Measurements from ENCODE around the gene ERBB4. TPM values are rescaled to one million over a fixed set of nuclear protein-coding genes. Genes with fewer than 3 reads are reported as not detected.
"Not testable (repeated sequence)": the region's sequence is repeated elsewhere in the genome, so short reads cannot be mapped to it uniquely, and the experiment has no call there.

The ERBB4 gene
- total RNA-seq, 1 experiment from 2014 or later, result 2.9 TPM

DNA sequence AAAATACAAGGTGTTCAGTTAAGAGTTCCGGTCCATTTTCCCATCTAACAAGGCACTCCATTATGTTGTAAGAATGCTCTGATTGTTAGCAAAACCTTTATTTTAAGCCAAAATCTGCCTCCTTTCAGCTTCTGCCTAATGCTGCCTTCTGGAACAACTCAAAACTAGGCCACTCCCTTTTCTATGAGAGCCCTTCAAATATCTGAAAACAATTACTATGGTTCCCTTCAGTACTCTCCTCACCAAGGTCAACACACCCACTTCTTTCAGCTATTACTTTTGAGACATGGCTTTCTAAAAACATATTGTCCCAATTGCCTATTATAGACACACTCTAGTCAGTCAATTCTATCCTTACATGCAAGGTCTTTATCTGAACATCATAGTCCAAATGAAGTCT lies 429.4 kb downstream of the ERBB4 start:
- intact Hi-C loops (cut with micrococcal nuclease; ENCODE audit: unreplicated experiment), result no loop called here
- Mint-ChIP-seq H3K27me3 (ENCODE audit: unreplicated experiment) (no peaks in the 10 kb centered on the region), H3K4me1 (ENCODE audit: low read depth, unreplicated experiment) (no peaks in the 10 kb centered on the region), H3K4me3 (ENCODE audit: low read depth, unreplicated experiment) (no peak overlapping the region), H3K9me3 (ENCODE audit: low read depth, unreplicated experiment) (peaks cover 6% of the 10 kb centered on the region), H3K36me3 (ENCODE audit: insufficient read depth, unreplicated experiment) (no peaks in the 10 kb centered on the region), H3K27ac (ENCODE audit: unreplicated experiment) (no peak overlapping the region)
- no peak for DNase-seq
- CTCF ChIA-PET, result no interaction called here
- TF ChIP-seq, protein P1, sequence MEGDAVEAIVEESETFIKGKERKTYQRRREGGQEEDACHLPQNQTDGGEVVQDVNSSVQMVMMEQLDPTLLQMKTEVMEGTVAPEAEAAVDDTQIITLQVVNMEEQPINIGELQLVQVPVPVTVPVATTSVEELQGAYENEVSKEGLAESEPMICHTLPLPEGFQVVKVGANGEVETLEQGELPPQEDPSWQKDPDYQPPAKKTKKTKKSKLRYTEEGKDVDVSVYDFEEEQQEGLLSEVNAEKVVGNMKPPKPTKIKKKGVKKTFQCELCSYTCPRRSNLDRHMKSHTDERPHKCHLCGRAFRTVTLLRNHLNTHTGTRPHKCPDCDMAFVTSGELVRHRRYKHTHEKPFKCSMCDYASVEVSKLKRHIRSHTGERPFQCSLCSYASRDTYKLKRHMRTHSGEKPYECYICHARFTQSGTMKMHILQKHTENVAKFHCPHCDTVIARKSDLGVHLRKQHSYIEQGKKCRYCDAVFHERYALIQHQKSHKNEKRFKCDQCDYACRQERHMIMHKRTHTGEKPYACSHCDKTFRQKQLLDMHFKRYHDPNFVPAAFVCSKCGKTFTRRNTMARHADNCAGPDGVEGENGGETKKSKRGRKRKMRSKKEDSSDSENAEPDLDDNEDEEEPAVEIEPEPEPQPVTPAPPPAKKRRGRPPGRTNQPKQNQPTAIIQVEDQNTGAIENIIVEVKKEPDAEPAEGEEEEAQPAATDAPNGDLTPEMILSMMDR (IDR thresholded peaks at IDR 0.05; ENCODE audit: unreplicated experiment), result no peak
- BruUV-seq (replicated peaks), result no TSS peak

DNA sequence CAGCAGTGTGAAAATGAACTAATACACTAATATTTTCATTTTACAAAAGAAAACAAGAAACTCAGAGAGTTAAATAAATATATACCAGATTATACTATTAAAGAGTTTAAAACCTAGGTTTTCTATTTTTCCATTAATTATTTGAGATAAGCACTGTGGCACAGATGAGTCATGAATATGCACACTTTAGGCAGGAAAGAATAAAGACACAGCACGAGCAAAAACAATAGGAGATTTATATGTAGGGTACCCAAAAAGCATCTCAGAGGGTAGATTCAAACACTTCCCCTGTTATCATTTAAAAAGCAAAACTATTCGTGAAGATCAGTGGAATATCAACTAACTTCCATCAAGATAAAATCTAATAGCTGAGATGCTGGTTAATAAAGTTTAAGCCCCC lies 430.6 kb downstream of the ERBB4 start:
- no peaks in the 10 kb centered on the region for H3K36me3 Mint-ChIP-seq (ENCODE audit: insufficient read depth, unreplicated experiment)
- no peaks in the 10 kb centered on the region for H3K4me1 Mint-ChIP-seq (ENCODE audit: low read depth, unreplicated experiment)
- intact Hi-C loops (cut with micrococcal nuclease; ENCODE audit: unreplicated experiment), result no loop called here
- TF ChIP-seq, protein P1 (IDR thresholded peaks at IDR 0.05; ENCODE audit: unreplicated experiment), result no peak
- H3K27me3 Mint-ChIP-seq (ENCODE audit: unreplicated experiment), result no peaks in the 10 kb centered on the region
- DNase-seq, result no peak
- CTCF ChIA-PET, result no interaction called here
- no TSS peak for BruUV-seq (replicated peaks)
- no peak overlapping the region for H3K4me3 Mint-ChIP-seq (ENCODE audit: low read depth, unreplicated experiment)
- H3K27ac Mint-ChIP-seq (ENCODE audit: unreplicated experiment), result no peak overlapping the region
- H3K9me3 Mint-ChIP-seq (ENCODE audit: low read depth, unreplicated experiment), result peaks cover 6% of the 10 kb centered on the region

DNA sequence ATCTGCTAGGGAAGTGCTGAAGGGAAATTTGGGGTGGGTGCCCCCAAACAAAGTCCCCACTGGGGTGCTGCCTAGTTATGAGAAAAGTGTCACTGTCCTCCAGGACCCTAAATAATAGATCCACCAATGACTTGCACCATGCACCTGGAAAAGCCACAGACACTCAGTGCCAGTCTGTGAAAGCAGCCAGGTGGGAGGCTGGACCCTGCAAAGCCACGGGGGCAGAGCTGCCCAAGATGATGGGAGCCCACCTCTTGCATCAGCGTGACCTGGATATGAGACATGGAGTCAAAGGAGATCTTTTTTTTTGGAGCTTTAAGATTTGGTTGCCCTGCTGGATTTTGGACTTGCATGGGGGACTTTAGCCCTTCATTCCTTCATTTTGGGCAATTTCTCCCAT lies 431.6 kb downstream of the ERBB4 start:
- H3K27me3 Mint-ChIP-seq (ENCODE audit: unreplicated experiment), result no peaks in the 10 kb centered on the region
- no TSS peak for BruUV-seq (replicated peaks)
- H3K36me3 Mint-ChIP-seq (ENCODE audit: insufficient read depth, unreplicated experiment), result no peaks in the 10 kb centered on the region
- no peak overlapping the region for H3K4me3 Mint-ChIP-seq (ENCODE audit: low read depth, unreplicated experiment)
- no peak overlapping the region for H3K27ac Mint-ChIP-seq (ENCODE audit: unreplicated experiment)
- intact Hi-C loops (cut with micrococcal nuclease; ENCODE audit: unreplicated experiment), result no loop called here
- H3K4me1 Mint-ChIP-seq (ENCODE audit: low read depth, unreplicated experiment), result no peaks in the 10 kb centered on the region
- CTCF ChIA-PET, result no interaction called here
- TF ChIP-seq, protein P1 (IDR thresholded peaks at IDR 0.05; ENCODE audit: unreplicated experiment), result no peak
- H3K9me3 Mint-ChIP-seq (ENCODE audit: low read depth, unreplicated experiment), result peaks cover 6% of the 10 kb centered on the region
- DNase-seq, result no peak

DNA sequence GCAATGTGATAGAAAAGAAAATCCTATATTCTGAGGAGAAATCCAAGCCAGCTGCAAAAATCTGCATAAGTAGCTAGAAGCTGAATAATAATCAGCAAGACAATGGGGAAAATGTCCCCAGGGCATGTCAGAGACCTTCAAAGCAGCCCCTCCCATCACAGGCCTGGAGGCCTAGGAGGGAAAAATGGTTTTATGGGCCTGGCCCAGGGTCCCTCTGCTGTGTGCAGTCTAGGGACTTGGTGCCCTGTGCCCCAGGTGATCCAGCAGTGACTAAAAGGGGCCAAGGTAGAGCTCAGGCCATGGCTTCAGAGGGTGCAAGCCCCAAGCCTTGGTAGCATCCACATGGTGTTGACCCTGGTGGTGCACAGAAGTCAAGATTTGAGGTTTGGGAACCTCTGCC lies 432.1 kb downstream of the ERBB4 start:
- BruUV-seq (replicated peaks); DNase-seq; H3K4me3 Mint-ChIP-seq (ENCODE audit: low read depth, unreplicated experiment); H3K27ac Mint-ChIP-seq (ENCODE audit: unreplicated experiment); H3K9me3 Mint-ChIP-seq (ENCODE audit: low read depth, unreplicated experiment); H3K4me1 Mint-ChIP-seq (ENCODE audit: low read depth, unreplicated experiment); intact Hi-C loops (cut with micrococcal nuclease; ENCODE audit: unreplicated experiment); H3K27me3 Mint-ChIP-seq (ENCODE audit: unreplicated experiment); H3K36me3 Mint-ChIP-seq (ENCODE audit: insufficient read depth, unreplicated experiment): not testable (repeated sequence)
- CTCF ChIA-PET, result interaction anchor here (0.6 kb wide), 1 partner anchor 642 kb away, joined by 3 read pairs; no protein-coding TSS in a partner anchor

DNA sequence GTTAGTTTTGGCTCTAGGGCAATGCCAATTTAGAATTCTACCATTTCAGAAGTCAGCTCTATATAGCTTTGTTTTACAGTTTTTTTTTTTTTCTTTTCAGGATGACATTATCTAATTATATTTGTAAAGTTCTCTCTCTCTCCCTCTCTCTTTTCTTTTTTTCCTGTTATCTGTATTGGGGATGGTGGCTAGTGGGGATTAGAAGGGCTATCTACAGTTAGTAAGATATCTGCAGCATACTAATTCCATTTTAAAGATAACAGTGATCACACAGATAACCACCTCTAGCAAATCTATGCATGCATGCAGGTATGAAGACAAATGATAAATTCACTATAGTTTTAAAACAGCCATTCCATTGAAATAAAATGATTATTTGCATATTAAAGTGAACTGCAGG lies 438.9 kb downstream of the ERBB4 start:
- TF ChIP-seq, protein P1 (IDR thresholded peaks at IDR 0.05; ENCODE audit: unreplicated experiment), result no peak
- Mint-ChIP-seq H3K4me3 (ENCODE audit: low read depth, unreplicated experiment) (no peak overlapping the region), H3K4me1 (ENCODE audit: low read depth, unreplicated experiment) (no peaks in the 10 kb centered on the region), H3K9me3 (ENCODE audit: low read depth, unreplicated experiment) (no peaks in the 10 kb centered on the region), H3K36me3 (ENCODE audit: insufficient read depth, unreplicated experiment) (no peaks in the 10 kb centered on the region), H3K27ac (ENCODE audit: unreplicated experiment) (no peak overlapping the region), H3K27me3 (ENCODE audit: unreplicated experiment) (no peaks in the 10 kb centered on the region)
- BruUV-seq (replicated peaks), result no TSS peak
- CTCF ChIA-PET, result interaction anchor here (0.7 kb wide), 1 partner anchor 15 kb away, joined by 3 read pairs; no protein-coding TSS in a partner anchor
- intact Hi-C loops (cut with micrococcal nuclease; ENCODE audit: unreplicated experiment), result no loop called here
- no peak for DNase-seq

All from Calu3 (cell line).